HepG2 (cell line): Measurements from ENCODE around the gene ABCA13. TPM values are rescaled to one million over a fixed set of nuclear protein-coding genes. Genes with fewer than 3 reads are reported as not detected.

ENCODE experiments used
- ARID2 ChIP-seq: sonication (generic); formaldehyde crosslinking; IDR thresholded peaks from 2 replicates; pipeline ENCODE4 v1.8.1; 2022; ENCODE audit warnings: mild to moderate bottlenecking, missing genetic modification reagents, borderline replicate concordance
- BORCS8-MEF2B ChIP-seq: sonication (generic); formaldehyde crosslinking; IDR thresholded peaks from 2 replicates; pipeline ENCODE4 v1.8.0; 2022; ENCODE audit warnings: mild to moderate bottlenecking, missing genetic modification reagents
- EP300 ChIP-seq, 3 experiments: sonication (generic) in 1 of 3; formaldehyde crosslinking in 1 of 3; IDR thresholded peaks; 2 replicates each; pipeline versions ENCODE4 v1.5.1 to v1.6.1; 2011 to 2020; ENCODE audit warnings: low read depth in 2 of 3, low read length in 2 of 3, borderline replicate concordance in 1 of 3, improper control_type of control experiment in 1 of 3, mild to moderate bottlenecking in 1 of 3, missing genetic modification reagents in 1 of 3, moderate library complexity in 1 of 3
- GFI1 ChIP-seq: sonication (generic); formaldehyde crosslinking; IDR thresholded peaks from 2 replicates; pipeline ENCODE4 v1.5.0; 2020; ENCODE audit warnings: missing genetic modification reagents, mild to moderate bottlenecking, borderline replicate concordance
- GLI4 ChIP-seq: sonication (generic); formaldehyde crosslinking; IDR thresholded peaks from 2 replicates; pipeline ENCODE4 v1.5.1; 2020; ENCODE audit warnings: missing genetic modification reagents, mild to moderate bottlenecking, moderate library complexity, borderline replicate concordance
- HNF1B ChIP-seq: sonication (generic); formaldehyde crosslinking; IDR thresholded peaks from 2 replicates; pipeline ENCODE4 v1.5.1; 2020; ENCODE audit warnings: mild to moderate bottlenecking, moderate library complexity, missing genetic modification reagents
- HNRNPL ChIP-seq: fragments of 200-400 bp; formaldehyde crosslinking; IDR thresholded peaks from 2 replicates; pipeline ENCODE4 v1.6.1; 2017; ENCODE audit warnings: mild to moderate bottlenecking, low read depth, low read length
- HNRNPLL ChIP-seq: fragments of 200-400 bp; formaldehyde crosslinking; IDR thresholded peaks from 2 replicates; pipeline ENCODE4 v1.6.1; 2017; ENCODE audit warnings: mild to moderate bottlenecking, low read depth, low read length; ENCODE audit not compliant: poor library complexity, severe bottlenecking
- HOMEZ ChIP-seq: IDR thresholded peaks from 2 replicates; pipeline ENCODE4 v1.6.1; 2016; ENCODE audit warnings: low read depth
- HOXA9 ChIP-seq: sonication (generic); formaldehyde crosslinking; IDR thresholded peaks from 2 replicates; pipeline ENCODE4 v1.8.1; 2022; ENCODE audit warnings: missing genetic modification reagents, mild to moderate bottlenecking, moderate library complexity, borderline replicate concordance
- ISX ChIP-seq: sonication (generic); formaldehyde crosslinking; conservative IDR thresholded peaks from 2 replicates; pipeline ENCODE4 v1.5.0; 2020; ENCODE audit warnings: missing genetic modification reagents
- KDM5B ChIP-seq: sonication (generic); formaldehyde crosslinking; IDR thresholded peaks from 2 replicates; pipeline ENCODE4 v1.4.0; 2020; ENCODE audit warnings: missing genetic modification reagents, mild to moderate bottlenecking, borderline replicate concordance
- KLF13 ChIP-seq: sonication (generic); formaldehyde crosslinking; IDR thresholded peaks from 2 replicates; pipeline ENCODE4 v1.4.0; 2020; ENCODE audit warnings: mild to moderate bottlenecking, missing genetic modification reagents
- MIXL1 ChIP-seq: IDR thresholded peaks from 2 replicates; pipeline ENCODE4 v1.6.1; 2016
- MTA1 ChIP-seq: sonication (generic); formaldehyde crosslinking; IDR thresholded peaks from 2 replicates; pipeline ENCODE4 v1.4.0; 2020; ENCODE audit warnings: missing genetic modification reagents, mild to moderate bottlenecking, borderline replicate concordance
- RFX3 ChIP-seq: IDR thresholded peaks from 2 replicates; pipeline ENCODE4 v1.6.1; 2016; ENCODE audit warnings: missing biosample characterization, missing genetic modification reagents
- THAP11 ChIP-seq: IDR thresholded peaks from 2 replicates; pipeline ENCODE4 v1.6.1; 2016; ENCODE audit warnings: missing biosample characterization, missing genetic modification reagents
- ZNF207 ChIP-seq: fragments of 450-650 bp; IDR thresholded peaks from 2 replicates; pipeline ENCODE4 v1.6.1; 2016; ENCODE audit warnings: antibody characterized with exemption, borderline replicate concordance
- ZNF362 ChIP-seq: sonication (generic); formaldehyde crosslinking; IDR thresholded peaks from 2 replicates; pipeline ENCODE4 v1.4.0; 2020; ENCODE audit warnings: missing genetic modification reagents, mild to moderate bottlenecking, borderline replicate concordance
- ZNF383 ChIP-seq: sonication (generic); formaldehyde crosslinking; IDR thresholded peaks from 2 replicates; pipeline ENCODE4 v1.4.0; 2020; ENCODE audit warnings: missing genetic modification reagents, mild to moderate bottlenecking, borderline replicate concordance
- ZNF431 ChIP-seq: sonication (generic); formaldehyde crosslinking; IDR thresholded peaks from 2 replicates; pipeline ENCODE4 v1.9.0; 2022; ENCODE audit warnings: missing genetic modification reagents, low read depth, mild to moderate bottlenecking, borderline replicate concordance
- ZNF530 ChIP-seq: sonication (generic); formaldehyde crosslinking; IDR thresholded peaks from 2 replicates; pipeline ENCODE4 v1.5.0; 2020; ENCODE audit warnings: low read depth, mild to moderate bottlenecking, missing genetic modification reagents
- ZNF556 ChIP-seq: sonication (generic); formaldehyde crosslinking; IDR thresholded peaks from 2 replicates; pipeline ENCODE4 v1.4.0; 2020; ENCODE audit warnings: mild to moderate bottlenecking, missing genetic modification reagents, borderline replicate concordance
- ZNF567 ChIP-seq: sonication (generic); formaldehyde crosslinking; IDR thresholded peaks from 2 replicates; pipeline ENCODE4 v1.8.1; 2023; ENCODE audit warnings: mild to moderate bottlenecking, missing genetic modification reagents, borderline replicate concordance
- ZNF740 ChIP-seq: sonication (generic); formaldehyde crosslinking; IDR thresholded peaks from 2 replicates; pipeline ENCODE4 v1.4.0; 2020; ENCODE audit warnings: missing genetic modification reagents
- ZNF878 ChIP-seq: sonication (generic); formaldehyde crosslinking; IDR thresholded peaks from 2 replicates; pipeline ENCODE4 v1.8.1; 2023; ENCODE audit warnings: mild to moderate bottlenecking, missing genetic modification reagents, moderate library complexity
- polyA plus RNA-seq, 8 experiments: library from polyadenylated mRNA; depleted of rRNA in 3 of 8; stranded (reverse) in 7 of 8; unstranded in 1 of 8; fragments of >200 nt; fragmentation: Illumina TruSeq in 4 of 8; extraction: Trizol in 4 of 8; gene quantifications; 2 replicates each; pipeline versions ENCODE4 v1.2.1 to v1.2.3, GENCODE V29; 2011 to 2016; ENCODE audit warnings: low read depth in 4 of 8, missing spikeins in 1 of 8, mixed read lengths in 1 of 8; ENCODE audit not compliant: insufficient read depth in 1 of 8
- total RNA-seq, 5 experiments: library from RNA; depleted of rRNA; stranded (reverse); fragments of >200 nt; fragmentation: Illumina TruSeq; extraction: Trizol; gene quantifications; 2 replicates each; pipeline ENCODE4 v1.2.3, GENCODE V29; 2016; ENCODE audit warnings: low read depth in 1 of 5

The ABCA13 gene
- total and polyA plus RNA-seq, 2 of the 13 experiments (the other 11 are each of a cell fraction or from before 2014, with no cell fraction given), result 0.03 TPM; not detected in 1

GRCh38 chr7:48144291-48144768 is 26.9 kb upstream of the ABCA13 start (continued):
- TF ChIP-seq RFX3 (CRISPR knock-in tag) (no peak), HNRNPLL (no peak), GLI4 (CRISPR knock-in tag) (no peak), HNRNPL (no peak), ZNF740 (CRISPR knock-in tag) (no peak), ZNF362 (CRISPR knock-in tag) (peak; percentile 36; the same call in 1 of the 2 replicates), ZNF567 (CRISPR knock-in tag) (no peak; the same call in 1 of the 2 replicates), EP300 (IDR thresholded peaks at IDR 0.05; ENCODE audit: low read depth in 2 of 2, low read length in 2 of 2) (peak; percentile 50 to 79; a peak in 2 of 4 replicates), EP300 (CRISPR knock-in tag; IDR thresholded peaks at IDR 0.05; ENCODE audit: borderline replicate concordance) (peak; percentile 70), THAP11 (CRISPR knock-in tag) (0 out of 2 replicates have a peak, but pooled peaks have one; percentile 21), ARID2 (CRISPR knock-in tag) (no peak), MIXL1 (CRISPR knock-in tag) (peak; percentile 98), ZNF530 (CRISPR knock-in tag) (no peak), ZNF431 (no peak; the same call in 1 of the 2 replicates), ZNF556 (CRISPR knock-in tag) (peak; percentile 54; the same call in 1 of the 2 replicates), HOXA9 (CRISPR knock-in tag) (no peak), BORCS8-MEF2B (CRISPR knock-in tag) (no peak), ISX (CRISPR knock-in tag) (no peak), KLF13 (CRISPR knock-in tag) (no peak), ZNF878 (CRISPR knock-in tag) (peak; percentile 50; the same call in 1 of the 2 replicates), KDM5B (0 out of 2 replicates have a peak, but pooled peaks have one; percentile 40), HOMEZ (CRISPR knock-in tag) (no peak; the same call in 1 of the 2 replicates), GFI1 (CRISPR knock-in tag) (no peak), ZNF207 (no peak), ZNF383 (no peak), MTA1 (CRISPR knock-in tag) (no peak), HNF1B (CRISPR knock-in tag) (peak; percentile 61; the same call in 1 of the 2 replicates)
